NCI-H1092 treated with DMSO at 0.1 percent for 48 hours (cell line): ENCODE results near the gene TGM4.

Experiments used
- DNase-seq: peaks from one replicate; lab custom pipeline; 2025; lab: John Stamatoyannopoulos, UW

Gene TGM4

DNA sequence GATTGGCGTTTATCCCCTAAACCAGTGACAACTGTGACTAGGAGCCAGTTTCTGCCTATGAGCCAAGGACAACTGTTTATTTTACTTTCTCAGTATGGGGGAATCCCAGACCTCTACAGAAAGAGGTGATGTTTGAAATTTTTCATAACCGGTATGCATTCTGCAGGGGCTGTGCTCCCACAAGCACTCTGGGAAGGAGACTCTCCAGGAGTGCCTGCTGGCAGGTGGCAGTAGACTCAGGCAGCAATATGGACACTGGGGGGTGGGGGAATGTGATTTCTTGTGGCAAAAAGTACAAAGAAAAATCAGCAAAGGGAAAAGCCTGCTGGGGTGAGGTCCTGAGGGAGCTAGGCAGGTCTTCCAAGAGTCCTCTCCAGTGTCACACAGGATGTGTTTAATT lies 5.9 kb downstream of the TGM4 start:
- no peak for DNase-seq

DNA sequence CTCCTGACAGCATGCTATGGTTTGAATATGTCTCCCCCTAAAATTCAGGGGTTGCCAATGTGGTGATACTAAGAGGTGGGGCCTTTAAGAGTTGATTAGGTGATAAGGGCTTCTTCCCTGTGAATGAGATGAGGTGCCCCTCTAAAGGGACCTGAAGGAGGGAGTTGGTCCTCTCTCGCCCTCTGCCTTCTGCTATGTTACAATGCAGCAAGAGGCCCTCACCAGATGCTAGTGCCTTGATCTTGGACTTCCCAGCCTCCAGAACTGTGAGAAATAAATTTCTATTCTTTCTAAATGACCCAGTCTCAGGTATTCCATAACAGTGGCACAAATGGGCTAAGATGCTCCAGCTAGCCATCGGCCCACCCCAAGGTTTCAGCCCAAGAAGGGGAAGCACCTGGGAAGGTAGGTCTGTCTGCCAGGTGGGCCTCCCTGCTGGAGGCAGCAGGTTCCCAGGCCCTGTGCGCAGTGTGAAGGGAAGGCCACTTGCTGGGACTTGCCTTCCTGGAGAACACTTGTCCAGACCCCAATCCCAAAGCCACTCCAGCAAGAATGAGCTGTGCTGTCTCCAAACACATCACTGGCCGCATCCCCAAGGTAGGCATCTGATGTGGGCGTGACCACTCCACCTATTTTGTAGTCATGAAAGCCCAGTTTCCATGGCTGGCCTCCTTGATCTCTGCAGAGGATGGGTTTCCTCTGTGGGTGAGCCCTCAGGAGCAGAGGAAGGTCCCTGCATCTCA lies 9.0 kb downstream of the TGM4 start:
- DNase-seq = no peak

DNA sequence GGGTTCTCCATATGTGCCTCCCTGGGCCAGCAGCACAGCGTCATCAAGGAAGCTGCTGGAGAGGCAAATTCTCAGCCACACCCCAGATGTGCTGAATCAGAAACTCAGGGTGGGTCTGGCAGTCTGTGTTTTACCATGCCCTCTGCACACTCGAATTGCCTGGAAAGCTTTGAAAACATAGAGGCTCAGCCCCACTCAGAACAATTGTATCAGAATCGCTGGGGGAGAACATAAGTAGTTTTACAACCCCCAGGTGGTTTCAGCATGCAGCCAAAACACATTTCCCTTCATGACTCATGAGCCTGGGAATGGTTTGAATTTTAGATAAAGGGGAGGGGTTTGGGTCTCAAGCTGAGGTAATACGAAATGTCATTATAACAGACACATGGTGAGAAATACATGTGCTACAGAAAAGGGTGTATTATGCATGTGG lies 9.6 kb downstream of the TGM4 start:
- no peak for DNase-seq

DNA sequence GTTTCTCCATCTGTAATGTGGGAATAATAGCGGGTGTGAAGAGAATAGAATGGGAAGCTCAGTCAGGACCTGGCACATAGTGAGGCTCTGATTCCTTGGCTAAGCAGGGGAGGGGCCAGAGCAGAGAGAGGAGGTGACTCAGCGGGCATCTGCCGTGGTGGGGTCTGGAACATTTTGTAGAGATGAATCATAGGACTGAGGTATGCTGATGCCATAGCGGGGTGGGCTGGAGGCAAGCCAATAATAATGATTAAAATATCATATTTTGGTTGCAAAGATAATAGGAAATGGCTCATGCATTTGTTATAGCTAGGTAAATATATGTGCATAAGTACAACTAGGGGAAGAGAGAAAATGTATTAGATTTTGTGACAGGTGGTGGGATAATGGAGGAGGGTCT lies 11.2 kb downstream of the TGM4 start:
- no peak for DNase-seq

DNA sequence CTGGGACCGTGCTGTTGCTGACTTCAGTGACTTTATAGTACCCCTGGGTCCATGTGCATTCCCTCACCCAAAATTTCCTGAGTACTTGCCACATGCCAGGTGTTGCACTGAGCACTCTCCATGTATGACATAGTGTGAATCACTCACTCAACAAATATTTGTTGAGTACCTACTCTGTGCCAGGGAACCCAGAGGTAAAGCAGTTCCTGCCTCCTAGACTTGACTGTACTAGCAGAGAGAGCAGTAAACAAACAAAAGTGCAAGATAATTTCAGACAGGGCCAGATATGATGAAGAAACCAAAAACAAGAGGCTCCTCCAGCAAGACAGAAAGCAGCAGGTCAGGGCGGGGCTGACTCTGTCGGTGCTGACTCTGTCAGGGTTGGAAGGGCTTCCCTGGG lies 12.2 kb downstream of the TGM4 start:
- no peak for DNase-seq

DNA sequence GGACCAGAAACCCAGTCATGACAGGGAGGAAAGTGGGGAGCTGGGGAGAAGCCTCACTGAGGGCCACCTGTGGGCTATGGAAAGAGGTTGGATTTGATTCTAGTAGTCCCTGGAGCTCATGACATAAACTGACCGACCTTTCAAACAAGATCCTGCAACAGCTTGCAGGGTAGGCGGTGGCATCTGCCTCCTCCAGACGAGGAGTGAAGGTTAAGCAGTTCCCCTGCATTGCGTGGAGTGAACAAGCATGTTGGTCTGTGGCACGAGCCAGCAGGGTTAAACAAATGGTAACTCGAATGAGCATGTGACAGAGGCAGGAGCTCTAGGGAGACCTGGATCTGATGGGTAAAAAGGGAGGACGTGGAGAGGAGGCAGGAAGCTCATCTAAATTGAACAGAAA lies 12.7 kb downstream of the TGM4 start:
- DNase-seq = no peak

DNA sequence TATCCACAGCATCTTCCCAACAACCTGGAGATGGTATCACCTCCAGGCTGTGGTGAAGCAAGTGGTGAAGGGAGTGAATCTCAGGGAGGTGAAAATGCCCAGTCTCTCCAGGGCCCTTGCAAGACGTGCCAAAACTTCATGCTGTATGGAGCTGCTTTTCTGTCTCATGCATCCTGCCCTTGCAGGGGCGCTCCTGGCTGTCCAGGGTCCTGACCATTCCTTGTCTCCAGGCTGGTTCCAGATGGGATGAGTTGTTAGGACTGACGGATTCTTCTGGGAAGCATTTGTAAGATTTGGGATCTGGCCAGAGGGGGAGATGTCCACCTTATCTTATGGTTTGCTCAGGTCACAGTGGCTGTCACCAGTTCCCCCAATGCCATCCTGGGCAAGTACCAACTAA lies 15.8 kb downstream of the TGM4 start:
- DNase-seq = no peak

DNA sequence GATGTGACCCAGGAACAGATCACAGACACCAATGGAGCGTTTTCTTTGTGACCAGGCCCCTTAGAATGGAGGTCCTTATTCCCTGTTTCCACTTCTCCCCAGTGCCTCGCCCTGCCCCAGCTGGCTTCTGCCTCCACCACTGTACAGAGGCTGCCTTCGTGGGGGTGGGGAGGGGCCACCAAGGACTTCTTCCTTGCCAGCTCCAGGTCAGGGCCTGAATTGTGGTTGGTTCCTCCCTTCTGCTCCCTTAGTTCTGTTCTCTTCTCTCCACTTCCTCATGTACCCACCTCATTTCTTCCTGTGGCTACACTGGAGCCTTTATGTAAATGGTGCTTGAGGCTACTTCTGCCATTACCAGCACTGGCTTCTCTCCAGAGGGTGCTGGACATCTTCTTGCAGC lies 16.4 kb downstream of the TGM4 start:
- DNase-seq = no peak

DNA sequence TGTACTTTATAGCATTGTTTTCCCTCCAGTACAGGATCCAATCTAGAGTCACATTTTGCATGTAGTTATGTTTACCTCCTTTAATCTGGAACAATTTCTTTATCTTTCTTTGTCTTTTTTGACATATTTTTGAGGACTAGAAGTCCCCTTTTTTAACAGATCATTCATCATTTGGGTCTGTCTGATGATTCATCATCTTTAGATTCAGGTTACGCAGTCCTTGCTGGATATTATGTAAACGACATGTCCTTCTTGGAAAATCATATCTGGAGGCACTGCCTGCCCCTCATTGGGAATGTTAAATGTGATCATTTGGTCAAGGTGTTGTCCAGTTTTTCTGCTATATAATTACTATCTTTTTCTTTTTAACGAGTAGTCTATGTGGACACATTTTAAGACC lies 18.3 kb downstream of the TGM4 start:
- no peak for DNase-seq

DNA sequence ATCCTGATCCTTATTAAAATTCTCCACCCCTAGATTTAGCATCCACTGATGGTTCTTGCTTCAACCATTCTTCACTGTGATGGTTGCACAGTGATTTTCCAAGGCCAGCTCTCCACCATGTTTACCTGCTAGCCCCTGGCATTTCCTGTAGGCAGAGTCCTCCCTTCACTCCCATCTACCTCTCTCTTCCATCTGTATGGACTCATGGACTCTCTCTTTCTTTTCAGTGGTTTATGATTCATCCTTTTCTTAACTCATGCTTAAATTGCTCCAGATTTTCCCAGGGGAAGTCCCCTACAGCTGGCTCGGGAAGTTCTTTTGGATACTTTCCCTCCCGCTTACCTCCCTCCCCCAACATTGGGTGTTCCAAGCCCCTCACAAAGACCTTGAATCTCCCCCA lies 18.7 kb downstream of the TGM4 start:
- DNase-seq = no peak

DNA sequence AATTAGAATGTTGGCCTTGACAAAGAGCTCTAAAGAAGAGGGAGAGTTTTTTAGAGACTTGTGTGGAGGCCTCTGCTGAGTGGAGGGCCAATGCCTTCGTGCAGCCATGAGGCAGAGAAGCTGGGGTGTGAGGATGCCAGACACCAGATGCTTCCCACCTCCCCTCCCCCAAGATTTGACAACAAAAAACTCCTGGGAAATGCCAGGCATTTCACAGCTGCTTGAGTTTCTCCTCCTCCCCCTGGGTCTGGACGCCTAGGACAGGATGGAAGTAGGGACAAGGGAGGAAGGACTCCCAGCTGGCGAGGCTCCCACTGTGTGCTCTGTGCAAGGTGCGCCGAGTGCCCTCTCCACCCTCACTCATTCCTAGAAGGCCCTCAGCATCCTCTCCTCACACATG lies 20.1 kb downstream of the TGM4 start:
- no peak for DNase-seq

DNA sequence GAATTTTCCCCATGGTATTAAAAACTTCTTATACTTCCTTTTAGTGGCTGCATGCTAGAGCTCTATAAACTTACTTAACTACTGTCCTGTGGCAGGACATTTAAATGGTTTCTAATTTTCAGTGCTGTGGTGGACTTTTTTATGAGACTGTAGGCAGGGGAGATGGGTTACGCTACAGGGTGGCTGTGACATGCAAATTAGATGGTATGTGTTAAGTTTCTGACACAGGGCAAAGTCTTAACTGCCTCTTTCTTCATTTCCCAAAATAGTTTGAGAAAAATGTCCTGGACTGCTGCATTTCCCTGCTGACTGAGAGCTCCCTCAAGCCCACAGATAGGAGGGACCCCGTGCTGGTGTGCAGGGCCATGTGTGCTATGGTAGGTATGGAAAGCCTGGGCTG lies 22.0 kb downstream of the TGM4 start:
- no peak for DNase-seq

DNA sequence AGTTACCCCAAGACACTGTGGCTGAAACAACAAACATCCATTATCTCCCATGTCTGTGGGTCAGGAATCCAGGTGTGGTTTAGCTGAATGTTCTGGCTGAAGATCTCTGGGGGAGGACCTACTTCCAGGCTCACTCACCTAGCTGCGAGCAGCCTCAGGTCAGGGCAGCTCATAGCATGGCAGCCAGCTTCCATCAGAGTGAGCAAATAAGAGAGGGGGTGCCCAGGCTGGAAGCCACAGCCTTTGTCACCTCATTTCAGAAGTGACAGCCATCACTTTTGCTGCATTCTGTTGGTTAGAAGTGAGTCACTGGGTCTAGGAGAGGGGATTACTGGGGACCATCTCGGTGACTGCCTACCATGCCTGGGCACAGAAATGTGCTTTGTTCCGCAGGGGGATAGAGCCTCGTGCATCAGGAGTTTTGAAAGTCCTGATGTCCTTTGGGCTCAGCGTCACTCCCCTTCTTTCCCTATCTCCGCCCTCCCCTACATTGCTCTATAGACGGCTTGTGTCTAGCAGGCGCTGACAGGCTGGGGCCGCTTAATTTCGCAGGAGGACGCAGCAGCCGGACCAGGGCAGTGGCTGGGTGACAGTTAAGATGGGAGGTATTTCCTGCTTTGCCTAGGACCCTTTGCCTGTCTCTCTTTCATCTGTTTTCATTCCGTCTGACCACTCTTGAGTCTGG lies 25.4 kb downstream of the TGM4 start:
- DNase-seq = no peak

DNA sequence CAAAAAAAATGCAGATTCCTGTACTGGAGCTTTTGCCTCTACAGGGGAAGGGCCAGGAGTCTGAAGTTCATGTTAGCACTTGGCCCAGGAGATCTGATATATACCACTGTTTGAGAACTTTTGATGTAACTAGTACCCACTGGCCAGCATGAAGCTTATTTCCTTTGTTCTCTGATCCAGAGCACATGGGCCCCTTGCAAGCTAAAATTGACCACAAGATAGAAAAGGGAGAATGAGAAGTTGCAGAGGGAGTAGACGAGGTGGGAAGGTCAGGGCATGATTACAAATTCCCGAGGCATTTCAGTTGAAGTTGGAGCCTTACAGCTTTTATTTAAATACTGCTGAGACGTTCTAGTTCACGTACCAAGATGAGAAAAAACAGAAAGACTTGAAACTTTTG lies 28.2 kb downstream of the TGM4 start:
- no peak for DNase-seq

DNA sequence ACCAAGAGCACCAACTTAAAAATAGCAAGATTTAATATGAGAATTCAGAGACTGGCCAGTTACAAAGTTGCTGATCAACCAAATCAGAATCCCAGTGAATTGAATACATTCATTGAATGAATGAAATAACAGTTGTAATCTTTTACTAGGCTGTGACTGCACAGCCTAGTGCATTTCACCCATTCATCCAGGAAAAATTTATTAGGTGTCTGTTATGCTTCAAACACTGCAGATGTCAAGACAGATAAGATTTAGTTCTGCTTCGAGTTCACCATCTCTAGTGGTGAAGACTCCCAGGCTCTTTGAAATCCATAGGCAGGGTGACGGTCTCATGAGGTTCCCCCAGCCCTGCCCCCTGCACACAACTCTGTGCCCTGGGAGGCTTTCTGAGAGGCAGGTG lies 28.9 kb downstream of the TGM4 start:
- DNase-seq = no peak

DNA sequence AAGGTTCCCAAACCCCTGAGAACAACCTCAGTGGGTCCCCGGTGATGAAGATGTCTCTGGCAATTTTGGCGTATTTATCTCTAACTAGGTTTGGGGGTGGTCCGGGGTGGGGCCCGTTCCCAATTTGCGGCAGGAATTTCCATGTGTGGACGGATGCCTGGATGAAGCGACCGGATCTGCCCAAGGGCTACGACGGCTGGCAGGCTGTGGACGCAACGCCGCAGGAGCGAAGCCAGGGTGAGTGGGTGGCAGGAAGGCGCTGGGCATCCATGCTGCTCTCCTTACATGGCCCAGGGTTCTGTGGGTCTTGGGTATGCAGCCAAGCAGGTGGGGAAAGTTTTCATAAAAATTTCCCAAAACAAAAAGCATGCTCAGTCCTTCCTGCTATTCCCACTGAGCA lies 29.3 kb downstream of the TGM4 start:
- no peak for DNase-seq

DNA sequence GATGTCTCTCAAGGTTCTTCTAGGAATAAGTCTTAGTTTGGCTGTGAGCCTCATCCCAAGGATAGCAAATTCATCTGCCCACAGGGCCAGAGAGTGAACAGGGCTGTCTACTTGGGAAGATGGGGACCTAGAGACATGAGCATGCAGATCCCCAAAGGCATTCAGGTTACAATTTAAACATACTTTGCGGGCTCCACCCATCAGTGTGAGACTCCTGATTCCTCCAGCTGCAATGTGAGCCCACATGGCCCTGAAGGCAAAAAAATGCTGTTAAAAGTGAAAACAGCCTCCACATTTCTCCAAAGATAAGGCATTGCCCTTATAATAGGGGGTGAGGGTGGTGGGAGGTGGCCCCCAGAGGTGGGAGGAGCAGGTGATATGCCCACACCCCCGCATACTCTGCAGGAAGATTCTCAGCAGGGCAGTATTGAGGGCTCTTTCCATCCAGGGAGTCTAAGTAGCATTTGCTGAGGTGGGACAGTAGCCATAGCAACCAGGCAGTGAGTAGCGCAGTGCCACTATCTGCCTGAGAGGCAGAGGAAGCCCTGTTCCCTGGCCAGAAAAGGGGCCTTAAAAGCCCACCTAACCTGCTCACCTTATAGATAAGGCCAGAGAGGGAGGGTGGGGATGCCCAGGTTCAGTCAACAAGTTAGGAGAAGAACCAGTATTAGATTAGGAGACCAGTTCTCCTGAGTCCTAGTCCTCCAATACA lies 31.2 kb downstream of the TGM4 start:
- DNase-seq = no peak

DNA sequence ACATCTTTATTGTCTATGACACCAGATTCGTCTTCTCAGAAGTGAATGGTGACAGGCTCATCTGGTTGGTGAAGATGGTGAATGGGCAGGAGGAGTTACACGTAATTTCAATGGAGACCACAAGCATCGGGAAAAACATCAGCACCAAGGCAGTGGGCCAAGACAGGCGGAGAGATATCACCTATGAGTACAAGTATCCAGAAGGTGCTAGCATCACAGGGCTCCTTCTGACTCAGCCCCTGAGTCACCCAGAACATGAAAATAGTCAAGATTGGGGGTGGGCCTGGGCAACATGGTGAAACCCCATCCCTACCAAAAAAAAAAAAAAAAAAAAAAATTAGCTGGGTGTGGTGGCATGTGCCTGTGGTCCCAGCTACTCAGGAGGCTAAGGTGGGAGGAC lies 32.6 kb downstream of the TGM4 start:
- no peak for DNase-seq

DNA sequence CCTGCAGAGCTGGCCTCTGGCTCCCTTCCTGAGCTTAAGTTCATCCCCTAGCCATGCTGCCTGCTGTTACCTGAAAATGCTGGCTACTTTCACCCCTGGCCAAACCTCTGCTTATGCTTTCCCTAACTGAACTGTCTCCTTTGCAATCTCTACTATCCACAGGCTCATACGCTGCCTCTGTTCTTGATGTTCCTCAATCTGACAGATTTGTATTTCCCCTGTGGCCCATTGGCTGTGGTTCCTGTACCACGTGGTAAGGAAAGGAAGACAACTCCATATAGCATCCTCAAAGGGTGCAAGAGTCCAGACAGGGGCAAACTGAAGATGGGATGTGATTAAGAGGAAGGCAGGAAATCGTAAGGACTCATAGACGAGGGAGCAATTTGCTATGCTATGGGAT lies 33.2 kb downstream of the TGM4 start:
- no peak for DNase-seq

DNA sequence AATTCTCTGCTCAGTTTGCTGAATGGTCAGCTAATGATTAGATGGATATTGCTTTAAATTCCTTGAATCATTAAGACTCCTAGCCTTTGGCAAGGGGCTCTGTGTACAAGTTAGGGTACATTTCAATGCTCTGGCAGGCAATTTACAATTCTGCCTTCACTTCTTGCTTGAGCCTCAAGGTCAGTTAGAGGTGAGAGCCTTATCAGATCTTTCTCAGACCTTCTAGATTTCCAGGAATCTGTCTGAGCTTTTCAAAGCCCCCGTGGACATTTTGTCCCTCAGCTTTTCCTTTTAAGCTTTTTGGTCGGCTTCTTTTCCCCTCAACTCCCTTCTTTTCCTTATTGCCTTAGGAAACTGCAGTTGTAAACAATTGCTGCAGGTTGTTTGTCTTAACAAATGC lies 34.7 kb downstream of the TGM4 start:
- no peak for DNase-seq

DNA sequence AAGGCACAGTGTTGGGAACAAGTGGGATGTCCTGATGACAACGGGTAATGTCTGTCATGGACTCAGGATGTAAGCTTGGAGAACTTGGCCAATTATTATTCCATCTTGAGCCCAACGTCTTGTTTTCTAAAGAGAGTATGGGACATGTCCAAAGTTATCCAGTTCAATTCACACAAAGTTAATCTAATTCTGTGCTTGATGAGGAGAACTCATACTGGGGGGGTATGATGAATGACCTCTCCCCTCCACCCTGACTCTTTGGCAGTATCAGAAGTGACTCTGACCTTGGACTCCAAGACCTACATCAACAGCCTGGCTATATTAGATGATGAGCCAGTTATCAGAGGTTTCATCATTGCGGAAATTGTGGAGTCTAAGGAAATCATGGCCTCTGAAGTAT lies 36.3 kb downstream of the TGM4 start:
- DNase-seq = no peak

DNA sequence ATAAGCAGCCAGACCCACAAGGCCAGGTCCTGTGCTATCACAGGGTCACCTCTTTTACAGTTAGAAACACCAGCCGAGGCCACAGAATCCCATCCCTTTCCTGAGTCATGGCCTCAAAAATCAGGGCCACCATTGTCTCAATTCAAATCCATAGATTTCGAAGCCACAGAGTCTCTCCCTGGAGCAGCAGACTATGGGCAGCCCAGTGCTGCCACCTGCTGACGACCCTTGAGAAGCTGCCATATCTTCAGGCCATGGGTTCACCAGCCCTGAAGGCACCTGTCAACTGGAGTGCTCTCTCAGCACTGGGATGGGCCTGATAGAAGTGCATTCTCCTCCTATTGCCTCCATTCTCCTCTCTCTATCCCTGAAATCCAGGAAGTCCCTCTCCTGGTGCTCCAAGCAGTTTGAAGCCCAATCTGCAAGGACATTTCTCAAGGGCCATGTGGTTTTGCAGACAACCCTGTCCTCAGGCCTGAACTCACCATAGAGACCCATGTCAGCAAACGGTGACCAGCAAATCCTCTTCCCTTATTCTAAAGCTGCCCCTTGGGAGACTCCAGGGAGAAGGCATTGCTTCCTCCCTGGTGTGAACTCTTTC lies 39.6 kb downstream of the TGM4 start:
- peak; percentile 36 for DNase-seq

DNA sequence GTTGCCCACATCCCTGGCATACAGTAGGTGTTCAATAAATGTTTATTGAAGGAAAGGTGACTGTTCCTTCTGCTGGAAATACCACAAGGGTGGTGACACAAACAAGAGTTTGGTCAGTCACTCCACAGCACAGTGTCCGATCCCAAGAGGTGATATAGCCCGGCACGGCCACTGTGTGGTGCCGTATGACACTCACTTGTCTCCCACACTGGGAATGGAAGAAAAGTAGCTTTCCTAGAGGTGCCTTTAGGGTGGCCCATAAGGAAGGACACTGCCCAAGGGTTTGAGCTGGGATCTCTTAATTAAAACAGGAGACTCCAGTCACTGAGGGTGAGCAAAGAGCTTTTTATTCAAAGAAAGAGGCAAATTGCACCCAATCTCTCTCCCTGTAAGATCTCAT lies 40.5 kb downstream of the TGM4 start:
- DNase-seq = no peak
